Endodermal cell (in vitro differentiated cells): ENCODE data around the gene PIK3C3. TPM values are rescaled to one million over a fixed set of nuclear protein-coding genes. Genes with fewer than 3 reads are reported as not detected.

Source experiments
- DNase-seq: peaks from one replicate; pipeline ENCODE4 v3.0.0-alpha.2; 2017
- H3K27ac ChIP-seq: 2 replicates; pipeline ENCODE4 v1.5.1; 2013; ENCODE audit warnings: mild to moderate bottlenecking, low read depth, low read length, moderate library complexity
- H3K27me3 ChIP-seq: 2 replicates; pipeline ENCODE4 v1.6.1; 2013; ENCODE audit warnings: mild to moderate bottlenecking, low read length, moderate library complexity; ENCODE audit not compliant: insufficient read depth, control insufficient read depth, poor library complexity, severe bottlenecking
- H3K36me3 ChIP-seq: 2 replicates; pipeline ENCODE4 v1.7.0; 2013; ENCODE audit warnings: mild to moderate bottlenecking, low read length, moderate library complexity; ENCODE audit not compliant: control insufficient read depth, insufficient read depth
- H3K4me1 ChIP-seq: one replicate; pipeline ENCODE4 v1.7.0; 2013; ENCODE audit warnings: low read length; ENCODE audit not compliant: control insufficient read depth, insufficient read depth
- H3K4me3 ChIP-seq: 2 replicates; pipeline ENCODE4 v1.5.1; 2013; ENCODE audit warnings: mild to moderate bottlenecking, low read length, moderate library complexity
- H3K9ac ChIP-seq: 2 replicates; pipeline ENCODE4 v1.6.1; 2013; ENCODE audit warnings: mild to moderate bottlenecking, low read length, moderate library complexity; ENCODE audit not compliant: poor library complexity, severe bottlenecking; ENCODE audit errors: extremely low read depth
- H3K9me3 ChIP-seq: 2 replicates; pipeline ENCODE4 v1.6.1; 2013; ENCODE audit warnings: mild to moderate bottlenecking, low read length, moderate library complexity; ENCODE audit not compliant: control insufficient read depth
- H3K27ac Mint-ChIP-seq: 2 replicates; pipeline ENCODE4 v1.8.0; 2020; ENCODE audit warnings: mixed read lengths
- H3K27me3 Mint-ChIP-seq: 2 replicates; pipeline ENCODE4 v1.8.0; 2021; ENCODE audit warnings: mild to moderate bottlenecking, mixed read lengths; ENCODE audit not compliant: insufficient read depth
- H3K36me3 Mint-ChIP-seq: 2 replicates; pipeline ENCODE4 v1.8.0; 2020; ENCODE audit warnings: low read depth, mixed read lengths
- H3K4me1 Mint-ChIP-seq: 2 replicates; pipeline ENCODE4 v1.8.0; 2020; ENCODE audit warnings: mixed read lengths
- H3K4me3 Mint-ChIP-seq: 2 replicates; pipeline ENCODE4 v1.8.0; 2020; ENCODE audit warnings: mild to moderate bottlenecking, moderate library complexity, mixed read lengths
- H3K9me3 Mint-ChIP-seq: 2 replicates; pipeline ENCODE4 v1.8.0; 2020; ENCODE audit warnings: mild to moderate bottlenecking, mixed read lengths
- WGBS, 2 experiments: methylation state at CpG; one replicate each; pipeline versions ENCODE4 v1.1.5 to v1.1.7; 2013; ENCODE audit warnings: missing lambda C conversion rate in 2 of 2, mixed read lengths in 1 of 2; ENCODE audit not compliant: insufficient coverage in 1 of 2, insufficient read length in 1 of 2; 5-methylcytosine and 5-hydroxymethylcytosine counted together
- total RNA-seq, 2 donors: library from RNA; stranded (reverse); fragmentation: NEBNext Ultra II Directional in 1 of 2; extraction: Animal tissue kit (Norgen Biotek cat#: 25700) in 1 of 2; gene quantifications; 2 replicates in 1 of 2; 3 replicates in 1 of 2; pipeline ENCODE4 v1.2.1, GENCODE V29; 2021
- TF ChIP-seq, protein P1 (sequence below): fragments of 200-600 bp; sonication (generic); conservative IDR thresholded peaks from 2 replicates; pipeline ENCODE4 v1.5.0; 2021; ENCODE audit warnings: antibody characterized with exemption, mild to moderate bottlenecking

Gene PIK3C3
- total RNA-seq, 2 donors from 2014 or later = 47.0 to 64.8 TPM

DNA sequence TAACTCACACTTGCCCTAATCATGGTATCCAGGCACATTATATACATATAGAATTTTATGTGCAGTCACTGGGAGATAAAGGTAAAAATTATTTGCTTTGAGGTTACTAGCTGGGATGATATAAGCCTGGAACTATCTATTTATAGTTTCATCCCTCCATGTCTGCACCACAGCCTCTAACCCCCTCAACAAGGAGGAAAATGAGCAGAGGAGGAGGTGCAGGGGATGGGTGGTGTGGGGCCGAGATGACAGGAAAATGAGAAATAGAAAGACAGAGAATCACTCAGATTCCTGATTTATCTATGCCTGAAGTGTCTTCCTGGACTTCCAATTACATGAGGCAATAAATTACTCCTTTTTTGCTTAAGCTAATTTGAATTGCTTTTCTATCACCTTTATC, 145.2 kb downstream of the PIK3C3 start:
- Histone ChIP-seq H3K27me3 (no peaks in the 10 kb centered on the region), H3K9me3 (no peaks in the 10 kb centered on the region), H3K27ac (no peak overlapping the region), H3K4me3 (no peak overlapping the region), H3K36me3 (no peaks in the 10 kb centered on the region), H3K9ac (no peak overlapping the region), H3K4me1 (peaks cover 5% of the 10 kb centered on the region)
- Mint-ChIP-seq H3K36me3 (no peaks in the 10 kb centered on the region), H3K27me3 (no peaks in the 10 kb centered on the region), H3K4me1 (peaks cover 7% of the 10 kb centered on the region), H3K9me3 (no peaks in the 10 kb centered on the region), H3K27ac (no peak overlapping the region), H3K4me3 (no peak overlapping the region)
- no peak for DNase-seq
- 91% methylated on average over 1 of the region's 1 CpG; no CpG with 5 or more reads in 1 of the 2 experiments for WGBS, 2 experiments
- TF ChIP-seq, protein P1, sequence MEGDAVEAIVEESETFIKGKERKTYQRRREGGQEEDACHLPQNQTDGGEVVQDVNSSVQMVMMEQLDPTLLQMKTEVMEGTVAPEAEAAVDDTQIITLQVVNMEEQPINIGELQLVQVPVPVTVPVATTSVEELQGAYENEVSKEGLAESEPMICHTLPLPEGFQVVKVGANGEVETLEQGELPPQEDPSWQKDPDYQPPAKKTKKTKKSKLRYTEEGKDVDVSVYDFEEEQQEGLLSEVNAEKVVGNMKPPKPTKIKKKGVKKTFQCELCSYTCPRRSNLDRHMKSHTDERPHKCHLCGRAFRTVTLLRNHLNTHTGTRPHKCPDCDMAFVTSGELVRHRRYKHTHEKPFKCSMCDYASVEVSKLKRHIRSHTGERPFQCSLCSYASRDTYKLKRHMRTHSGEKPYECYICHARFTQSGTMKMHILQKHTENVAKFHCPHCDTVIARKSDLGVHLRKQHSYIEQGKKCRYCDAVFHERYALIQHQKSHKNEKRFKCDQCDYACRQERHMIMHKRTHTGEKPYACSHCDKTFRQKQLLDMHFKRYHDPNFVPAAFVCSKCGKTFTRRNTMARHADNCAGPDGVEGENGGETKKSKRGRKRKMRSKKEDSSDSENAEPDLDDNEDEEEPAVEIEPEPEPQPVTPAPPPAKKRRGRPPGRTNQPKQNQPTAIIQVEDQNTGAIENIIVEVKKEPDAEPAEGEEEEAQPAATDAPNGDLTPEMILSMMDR = no peak

DNA sequence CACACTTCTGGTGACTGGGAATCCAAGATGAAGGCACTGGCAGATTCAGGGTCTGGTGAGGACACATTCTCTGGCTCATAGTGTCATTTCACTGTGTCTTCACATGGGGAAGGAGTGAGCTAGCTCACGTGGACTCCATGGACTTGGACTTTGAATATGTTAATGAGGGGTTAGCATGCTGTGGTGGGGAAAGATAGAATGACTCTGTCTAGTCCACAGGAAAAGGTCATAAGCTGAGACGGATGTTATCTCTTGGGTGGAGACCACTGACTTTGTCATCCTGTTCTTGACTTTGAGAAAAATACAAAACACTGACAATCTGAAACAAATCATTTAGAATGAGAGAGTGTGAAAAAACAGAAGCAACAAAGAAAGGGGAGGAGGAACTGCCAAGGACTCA, 145.9 kb downstream of the PIK3C3 start:
- 71 to 89% methylated on average over 1 to 2 of the region's 2 CpGs for WGBS, 2 experiments
- peaks cover 5% of the 10 kb centered on the region for H3K4me1 ChIP-seq
- Mint-ChIP-seq H3K27me3 (no peaks in the 10 kb centered on the region), H3K36me3 (no peaks in the 10 kb centered on the region), H3K27ac (no peak overlapping the region), H3K4me3 (no peak overlapping the region), H3K4me1 (peaks cover 7% of the 10 kb centered on the region), H3K9me3 (no peaks in the 10 kb centered on the region)
- no peaks in the 10 kb centered on the region for H3K36me3 ChIP-seq
- no peak overlapping the region for H3K4me3 ChIP-seq
- no peaks in the 10 kb centered on the region for H3K9me3 ChIP-seq
- H3K27me3 ChIP-seq = no peaks in the 10 kb centered on the region
- no peak overlapping the region for H3K9ac ChIP-seq
- no peak for DNase-seq
- no peak overlapping the region for H3K27ac ChIP-seq
- TF ChIP-seq, protein P1 = no peak

DNA sequence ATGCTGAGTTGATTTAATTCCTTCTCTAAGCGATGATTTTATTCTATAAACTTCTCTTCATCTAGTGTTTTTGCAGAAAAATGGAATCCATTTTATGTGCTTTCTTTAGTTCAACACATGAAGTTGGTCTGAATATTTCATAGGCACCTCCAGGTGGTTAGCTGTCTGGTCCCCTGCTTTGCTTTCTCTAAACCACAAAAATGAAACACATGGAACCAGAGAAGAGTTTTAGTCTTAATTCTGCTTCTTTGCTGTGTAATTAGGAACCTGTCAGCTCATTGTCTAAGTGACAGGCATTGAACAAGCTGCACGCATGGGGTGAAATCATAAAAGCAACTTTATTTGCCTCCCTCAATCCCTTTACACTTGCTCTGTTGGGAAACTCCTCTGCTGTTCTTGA, 150.4 kb downstream of the PIK3C3 start:
- 80 to 90% methylated on average over 1 to 2 of the region's 2 CpGs for WGBS, 2 experiments
- DNase-seq = no peak
- no peak overlapping the region for H3K9ac ChIP-seq
- H3K4me1 ChIP-seq = peaks cover 5% of the 10 kb centered on the region
- Mint-ChIP-seq H3K4me3 (no peak overlapping the region), H3K36me3 (no peaks in the 10 kb centered on the region), H3K27me3 (no peaks in the 10 kb centered on the region), H3K27ac (no peak overlapping the region), H3K9me3 (no peaks in the 10 kb centered on the region), H3K4me1 (peaks cover 7% of the 10 kb centered on the region)
- no peak overlapping the region for H3K27ac ChIP-seq
- no peak overlapping the region for H3K4me3 ChIP-seq
- no peaks in the 10 kb centered on the region for H3K36me3 ChIP-seq
- no peaks in the 10 kb centered on the region for H3K27me3 ChIP-seq
- TF ChIP-seq, protein P1 = no peak
- no peaks in the 10 kb centered on the region for H3K9me3 ChIP-seq
